ENCODE results near the gene EFCAB7.

DNA sequence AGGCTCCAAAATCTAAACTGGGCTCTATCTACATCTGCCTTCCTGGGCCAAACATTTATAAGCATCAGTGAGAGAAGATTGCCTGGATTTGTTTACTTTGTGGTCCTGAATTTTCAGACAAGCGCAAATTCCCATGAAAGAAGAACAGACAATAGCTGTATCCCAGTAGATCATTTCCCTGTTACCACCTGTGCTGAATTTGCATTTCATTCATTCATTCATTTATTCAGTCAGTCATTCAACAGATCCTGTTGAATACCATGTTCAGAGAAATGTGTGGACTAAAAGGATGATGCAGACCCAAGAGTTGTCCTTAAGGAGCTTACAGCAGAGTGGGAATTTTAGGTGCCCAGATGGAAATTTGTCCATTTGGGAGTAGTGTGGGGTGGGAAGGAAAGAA lies 72.1 kb downstream of the EFCAB7 start:
- TF ChIP-seq, protein P1, sequence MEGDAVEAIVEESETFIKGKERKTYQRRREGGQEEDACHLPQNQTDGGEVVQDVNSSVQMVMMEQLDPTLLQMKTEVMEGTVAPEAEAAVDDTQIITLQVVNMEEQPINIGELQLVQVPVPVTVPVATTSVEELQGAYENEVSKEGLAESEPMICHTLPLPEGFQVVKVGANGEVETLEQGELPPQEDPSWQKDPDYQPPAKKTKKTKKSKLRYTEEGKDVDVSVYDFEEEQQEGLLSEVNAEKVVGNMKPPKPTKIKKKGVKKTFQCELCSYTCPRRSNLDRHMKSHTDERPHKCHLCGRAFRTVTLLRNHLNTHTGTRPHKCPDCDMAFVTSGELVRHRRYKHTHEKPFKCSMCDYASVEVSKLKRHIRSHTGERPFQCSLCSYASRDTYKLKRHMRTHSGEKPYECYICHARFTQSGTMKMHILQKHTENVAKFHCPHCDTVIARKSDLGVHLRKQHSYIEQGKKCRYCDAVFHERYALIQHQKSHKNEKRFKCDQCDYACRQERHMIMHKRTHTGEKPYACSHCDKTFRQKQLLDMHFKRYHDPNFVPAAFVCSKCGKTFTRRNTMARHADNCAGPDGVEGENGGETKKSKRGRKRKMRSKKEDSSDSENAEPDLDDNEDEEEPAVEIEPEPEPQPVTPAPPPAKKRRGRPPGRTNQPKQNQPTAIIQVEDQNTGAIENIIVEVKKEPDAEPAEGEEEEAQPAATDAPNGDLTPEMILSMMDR (IDR thresholded peaks at IDR 0.05) = no peak
- no peak for TF ChIP-seq POLR2AphosphoS5 (IDR thresholded peaks at IDR 0.05)
- no peak for TF ChIP-seq EP300 (IDR thresholded peaks at IDR 0.05)
- TF ChIP-seq POLR2A (IDR thresholded peaks at IDR 0.05) = no peak

Data from gastroesophageal sphincter (tissue), 3 donors.